ENCODE measurements around the gene RPIA. TPM values are rescaled to one million over a fixed set of nuclear protein-coding genes. Genes with fewer than 3 reads are reported as not detected.

Gene RPIA
- total and polyA plus RNA-seq, 8 donors, result 16.0 to 35.2 (median 31.9) TPM

GRCh38 chr2:88692187-88692586 lies 714 bp downstream of the RPIA start:
- peaks cover 4 to 37% of the 10 kb centered on the region in 2 donors for H3K4me1 ChIP-seq
- peak overlapping the region; percentile 40 to 90 for H3K27ac ChIP-seq
- peak in 2 of 4 donors; percentile 36 to 81 for DNase-seq
- TF ChIP-seq CTCF (IDR thresholded peaks at IDR 0.05), result no peak
- H3K27me3 ChIP-seq, result no peaks in the 10 kb centered on the region
- H3K4me3 ChIP-seq, result peak overlapping the region; percentile 86 to 87
- ATAC-seq, result peak; percentile 5
- no peaks in the 10 kb centered on the region for H3K36me3 ChIP-seq
- intact Hi-C loops (cut with DNase I), result no loop called here
- H3K9me3 ChIP-seq, result no peaks in the 10 kb centered on the region

GRCh38 chr2:88693911-88694414 lies 2.5 kb downstream of the RPIA start:
- H3K4me3 ChIP-seq, result no peak overlapping the region
- no peaks in the 10 kb centered on the region for H3K9me3 ChIP-seq
- DNase-seq, result no peak
- H3K27me3 ChIP-seq, result no peaks in the 10 kb centered on the region
- TF ChIP-seq CTCF (IDR thresholded peaks at IDR 0.05), result no peak
- H3K4me1 ChIP-seq, result peaks cover 4 to 45% of the 10 kb centered on the region in 2 donors
- intact Hi-C loops (cut with DNase I), result no loop called here
- no peaks in the 10 kb centered on the region for H3K36me3 ChIP-seq
- H3K27ac ChIP-seq, result peak overlapping the region in 1 of 2 donors; percentile 29
- ATAC-seq, result no peak

GRCh38 chr2:88696611-88697010 lies 5.1 kb downstream of the RPIA start:
- Histone ChIP-seq H3K9me3 (no peaks in the 10 kb centered on the region), H3K27ac (no peak overlapping the region), H3K36me3 (peaks cover 0 to 16% of the 10 kb centered on the region in 2 donors), H3K27me3 (no peaks in the 10 kb centered on the region), H3K4me1 (peaks cover 0 to 38% of the 10 kb centered on the region in 2 donors), H3K4me3 (no peak overlapping the region)
- no peak for TF ChIP-seq CTCF (IDR thresholded peaks at IDR 0.05)
- DNase-seq (no peak), ATAC-seq (no peak)
- intact Hi-C loops (cut with DNase I), result no loop called here

- peaks cover 0 to 22% of the 10 kb centered on the region in 2 donors for H3K36me3 ChIP-seq
- DNase-seq (no peak), ATAC-seq (no peak)
- TF ChIP-seq CTCF (IDR thresholded peaks at IDR 0.05), result no peak
- H3K4me3 ChIP-seq, result no peak overlapping the region
- H3K9me3 ChIP-seq, result no peaks in the 10 kb centered on the region
- H3K27me3 ChIP-seq, result no peaks in the 10 kb centered on the region
- intact Hi-C loops (cut with DNase I), result no loop called here
- peaks cover 0 to 34% of the 10 kb centered on the region in 2 donors for H3K4me1 ChIP-seq
- H3K27ac ChIP-seq, result peak overlapping the region in 1 of 2 donors; percentile 46
These were observed 6.0 kb downstream of the RPIA start for GRCh38 chr2:88697370-88698026.

- H3K27ac ChIP-seq, result peak overlapping the region; percentile 13 to 46
These were observed 6.5 kb downstream of the RPIA start for GRCh38 chr2:88698027-88698413.

More at GRCh38 chr2:88698027-88698413, 6.5 kb downstream of the RPIA start:
- Histone ChIP-seq H3K4me3 (no peak overlapping the region), H3K4me1 (peaks cover 0 to 29% of the 10 kb centered on the region in 2 donors), H3K36me3 (peaks cover 0 to 28% of the 10 kb centered on the region in 2 donors), H3K9me3 (no peaks in the 10 kb centered on the region), H3K27me3 (no peaks in the 10 kb centered on the region)
- intact Hi-C loops (cut with DNase I), result no loop called here
- TF ChIP-seq CTCF (IDR thresholded peaks at IDR 0.05), result no peak
- no peak for DNase-seq
- peak; percentile 53 for ATAC-seq

All from left lung (tissue), 10 donors.